ENCODE data around the gene CACNG1.
"Not testable (repeated sequence)": the region's sequence is repeated elsewhere in the genome, so short reads cannot be mapped to it uniquely, and the experiment has no call there.

Gene CACNG1

DNA sequence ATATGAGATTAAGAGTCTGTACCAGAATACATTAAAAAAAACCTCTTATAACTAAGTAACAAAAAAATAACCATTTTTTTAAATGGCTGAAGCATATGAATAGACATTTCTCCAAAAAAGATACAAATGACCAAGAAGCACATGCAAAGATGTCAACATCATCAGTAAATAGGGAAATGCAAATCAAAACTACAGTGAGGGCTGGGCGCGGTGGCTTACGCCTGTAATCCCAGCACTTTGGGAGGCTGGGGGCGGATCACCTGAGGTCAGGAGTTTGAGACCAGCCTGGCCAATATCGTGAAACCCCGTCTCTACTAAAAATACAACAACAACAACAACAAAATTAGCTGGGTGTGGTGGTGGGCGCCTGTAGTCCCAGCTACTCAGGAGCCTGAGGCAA, 60.3 kb downstream of the CACNG1 start:
- H3K27me3 Mint-ChIP-seq; H3K4me3 Mint-ChIP-seq; H3K9me3 Mint-ChIP-seq (ENCODE audit: low read depth); H3K27ac Mint-ChIP-seq: not testable (repeated sequence)
- Mint-ChIP-seq H3K4me1 (ENCODE audit: low read depth) (peaks cover 38% of the 10 kb centered on the region), H3K36me3 (peaks cover 26% of the 10 kb centered on the region)

DNA sequence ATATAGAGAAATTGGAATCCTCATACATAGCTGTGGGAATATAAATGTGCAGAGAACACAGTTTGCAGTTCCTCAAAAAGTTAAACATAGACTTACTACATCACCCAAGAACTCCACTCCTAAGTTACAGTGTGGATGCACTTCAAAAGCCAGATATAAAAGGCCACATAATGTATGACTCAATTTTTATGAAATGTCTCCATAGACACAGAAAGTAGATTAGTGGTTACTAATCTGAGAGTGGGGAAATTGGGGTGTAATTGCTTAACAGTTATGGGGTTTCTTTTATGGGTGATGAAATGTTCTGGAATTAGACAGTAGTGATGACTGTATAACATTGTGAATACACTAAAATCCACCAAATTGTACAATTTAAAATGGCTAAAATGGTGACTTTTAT, 60.9 kb downstream of the CACNG1 start:
- H3K4me1 Mint-ChIP-seq (ENCODE audit: low read depth), result peaks cover 37% of the 10 kb centered on the region
- H3K27ac Mint-ChIP-seq, result no peak overlapping the region
- H3K36me3 Mint-ChIP-seq, result peaks cover 26% of the 10 kb centered on the region

More for the DNA sequence above, 60.9 kb downstream of the CACNG1 start:
- Mint-ChIP-seq H3K4me3 (no peak overlapping the region), H3K9me3 (ENCODE audit: low read depth) (no peaks in the 10 kb centered on the region), H3K27me3 (no peaks in the 10 kb centered on the region)
